Astrocyte of the cerebellum (primary cell): ENCODE results near the gene FBLN7.

ENCODE experiments used
- DNase-seq: peaks from one replicate; pipeline ENCODE4 v3.0.0-alpha.2; 2011; ENCODE audit warnings: low read depth
- H3K4me3 ChIP-seq: 2 replicates; pipeline ENCODE4 v1.5.1; 2011; ENCODE audit warnings: mild to moderate bottlenecking, low read depth, low read length, moderate library complexity
- CTCF ChIP-seq: IDR thresholded peaks from 2 replicates; pipeline ENCODE4 v1.5.1; 2012; ENCODE audit warnings: low read length, low read depth, moderate library complexity, mild to moderate bottlenecking; ENCODE audit errors: missing control alignments
- in situ Hi-C: cut with HindIII; loops from 2 replicates; pipeline ENCODE4 v1.10.0; 2017; ENCODE audit warnings: low sequenced_read_pairs

The FBLN7 gene

GRCh38 chr2:112182581-112183034 lies 44.4 kb downstream of the FBLN7 start:
- no peak for TF ChIP-seq CTCF
- in situ Hi-C loops = no loop called here
- no peak for DNase-seq
- no peak overlapping the region for H3K4me3 ChIP-seq

GRCh38 chr2:112183327-112184025 lies 45.3 kb downstream of the FBLN7 start:
- no peak overlapping the region for H3K4me3 ChIP-seq
- no peak for TF ChIP-seq CTCF
- no peak for DNase-seq
- in situ Hi-C loops = no loop called here

GRCh38 chr2:112184121-112184520 lies 45.9 kb downstream of the FBLN7 start:
- no peak overlapping the region for H3K4me3 ChIP-seq
- no peak for DNase-seq
- no peak for TF ChIP-seq CTCF
- in situ Hi-C loops = no loop called here

GRCh38 chr2:112185131-112185530 lies 46.9 kb downstream of the FBLN7 start:
- H3K4me3 ChIP-seq = no peak overlapping the region
- TF ChIP-seq CTCF = no peak
- in situ Hi-C loops = no loop called here
- DNase-seq = no peak

- no peak overlapping the region for H3K4me3 ChIP-seq
- in situ Hi-C loops = no loop called here
- no peak for TF ChIP-seq CTCF
- DNase-seq = no peak
Observed at GRCh38 chr2:112187046-112187715, 49.0 kb downstream of the FBLN7 start.

GRCh38 chr2:112187805-112188596 lies 49.8 kb downstream of the FBLN7 start:
- no peak overlapping the region for H3K4me3 ChIP-seq
- TF ChIP-seq CTCF = no peak
- DNase-seq = no peak
- in situ Hi-C loops = no loop called here
